PFSK-1 (cell line): Measurements from ENCODE around the gene MRPS15.

Source experiments
- FOXP2 ChIP-seq: optimal IDR thresholded peaks from 2 replicates; pipeline ENCODE3; 2011; ENCODE audit warnings: borderline replicate concordance, control low read depth, inconsistent platforms; ENCODE audit not compliant: insufficient read depth; ENCODE audit errors: extremely low read length, extremely low read depth
- POLR2AphosphoS5 ChIP-seq: IDR thresholded peaks from 2 replicates; pipeline ENCODE4 v1.6.1; 2012; ENCODE audit warnings: low read depth, mild to moderate bottlenecking, control low read depth, low read length, moderate library complexity
- REST ChIP-seq, 2 experiments: IDR thresholded peaks; 2 replicates each; pipeline versions ENCODE4 v1.6.1 to v1.8.0; 2011 to 2012; ENCODE audit warnings: low read depth in 2 of 2, low read length in 2 of 2, control low read depth in 1 of 2, inconsistent platforms in 1 of 2, mild to moderate bottlenecking in 1 of 2, moderate library complexity in 1 of 2; ENCODE audit not compliant: insufficient read depth in 1 of 2
- SIN3A ChIP-seq: IDR thresholded peaks from 2 replicates; pipeline ENCODE4 v1.6.1; 2012; ENCODE audit warnings: mild to moderate bottlenecking, low read length, moderate library complexity, borderline replicate concordance; ENCODE audit not compliant: insufficient read depth
- TAF1 ChIP-seq: IDR thresholded peaks from 2 replicates; pipeline ENCODE4 v1.6.1; 2012; ENCODE audit warnings: low read length, control low read depth, borderline replicate concordance; ENCODE audit not compliant: insufficient read depth

MRPS15 gene

GRCh38 chr1:36419140-36419539 is 45.0 kb downstream of the MRPS15 start:
- no peak for TF ChIP-seq POLR2AphosphoS5
- no peak for TF ChIP-seq TAF1
- TF ChIP-seq SIN3A, result no peak
- no peak for TF ChIP-seq FOXP2
- TF ChIP-seq REST (IDR thresholded peaks at IDR 0.05; ENCODE audit: insufficient read depth in 1 of 2, low read depth in 2 of 2, low read length in 2 of 2), result no peak

GRCh38 chr1:36417931-36418330 is 46.3 kb downstream of the MRPS15 start:
- no peak for TF ChIP-seq REST (IDR thresholded peaks at IDR 0.05; ENCODE audit: insufficient read depth in 1 of 2, low read depth in 2 of 2, low read length in 2 of 2)
- no peak for TF ChIP-seq TAF1

- TF ChIP-seq REST (IDR thresholded peaks at IDR 0.05; ENCODE audit: insufficient read depth in 1 of 2, low read depth in 2 of 2, low read length in 2 of 2) (no peak), TAF1 (no peak), SIN3A (no peak), POLR2AphosphoS5 (no peak), FOXP2 (no peak)
These were observed 48.4 kb downstream of the MRPS15 start for GRCh38 chr1:36415661-36416326.

- TF ChIP-seq TAF1, result no peak
- TF ChIP-seq FOXP2, result no peak
- TF ChIP-seq SIN3A, result no peak
- no peak for TF ChIP-seq REST (IDR thresholded peaks at IDR 0.05; ENCODE audit: insufficient read depth in 1 of 2, low read depth in 2 of 2, low read length in 2 of 2)
These were observed 49.8 kb downstream of the MRPS15 start for GRCh38 chr1:36414384-36414783.

GRCh38 chr1:36411674-36412648 is 52.2 kb downstream of the MRPS15 start:
- no peak for TF ChIP-seq SIN3A
